Stimulated activated memory B cell treated with anti-CD40 and anti-IgM and Interleukin-4, amounts not matched to agents 10 μg/mL and 1 μg/mL and 100 μg/mL, for 72 hours (primary cell): Measurements from ENCODE around the gene ITPR3.
A peak's percentile ranks its signal among the peaks of the same experiment; 100 is the strongest.
"Not testable (repeated sequence)": the region's sequence is repeated elsewhere in the genome, so short reads cannot be mapped to it uniquely, and the experiment has no call there.

Source experiments
- ATAC-seq: fragments of 150-1000 bp; cut with Tn5 transposase; 2 replicates; pipeline ENCODE4 v1.10.0; 2021
- H3K27ac Mint-ChIP-seq: one replicate; pipeline ENCODE4 v1.8.0; 2022; ENCODE audit warnings: mild to moderate bottlenecking, mixed read lengths
- H3K27me3 Mint-ChIP-seq: one replicate; pipeline ENCODE4 v1.8.0; 2022; ENCODE audit warnings: mixed read lengths
- H3K36me3 Mint-ChIP-seq: one replicate; pipeline ENCODE4 v1.8.0; 2022; ENCODE audit warnings: mixed read lengths
- H3K4me1 Mint-ChIP-seq: one replicate; pipeline ENCODE4 v1.8.0; 2022; ENCODE audit warnings: mixed read lengths
- H3K4me3 Mint-ChIP-seq: one replicate; pipeline ENCODE4 v1.8.0; 2022; ENCODE audit warnings: mild to moderate bottlenecking, moderate library complexity, mixed read lengths
- H3K9me3 Mint-ChIP-seq: one replicate; pipeline ENCODE4 v1.8.0; 2022; ENCODE audit warnings: mixed read lengths

The ITPR3 gene

DNA sequence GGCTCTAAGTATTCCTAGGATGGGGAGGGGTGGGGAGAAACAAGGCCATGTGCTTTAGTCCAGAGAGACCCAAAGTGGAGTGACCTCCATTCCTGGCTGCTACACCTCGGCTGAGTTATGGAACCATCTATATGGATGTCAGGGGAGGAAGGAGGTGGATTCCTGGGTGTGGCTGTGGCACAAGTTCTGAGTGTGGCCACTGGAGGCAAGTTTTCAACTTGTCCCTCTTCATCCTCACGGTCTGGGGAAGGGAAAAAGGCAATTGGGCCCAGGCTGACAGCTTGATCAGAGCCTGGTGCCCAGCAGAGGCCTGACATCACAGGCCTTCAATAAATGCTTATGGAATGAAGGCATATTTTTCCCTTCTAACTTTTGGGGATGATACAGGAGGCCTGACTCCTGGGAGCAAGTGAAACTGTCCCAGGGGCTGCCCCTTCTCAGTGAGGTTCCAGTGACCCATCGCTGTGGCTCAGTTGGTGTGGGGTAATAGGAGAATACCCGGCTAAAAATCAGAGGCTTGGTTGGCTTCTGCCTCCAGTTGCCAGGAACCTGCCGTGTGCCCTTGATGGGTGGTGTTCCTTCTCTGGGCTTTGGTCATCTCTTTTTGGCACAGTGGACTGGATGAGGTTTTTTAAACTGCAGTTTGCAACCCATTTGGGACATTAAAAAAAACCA lies 1.8 kb upstream of the ITPR3 start:
- Mint-ChIP-seq H3K9me3 (no peaks in the 10 kb centered on the region), H3K4me1 (peaks cover 39% of the 10 kb centered on the region), H3K4me3 (peak overlapping the region; percentile 95), H3K36me3 (peaks cover 9% of the 10 kb centered on the region), H3K27ac (peak overlapping the region; percentile 85), H3K27me3 (no peaks in the 10 kb centered on the region)
- ATAC-seq, result no peak

- no peaks in the 10 kb centered on the region for H3K27me3 Mint-ChIP-seq
- no peaks in the 10 kb centered on the region for H3K9me3 Mint-ChIP-seq
- peak overlapping the region; percentile 85 for H3K27ac Mint-ChIP-seq
- peak overlapping the region; percentile 95 for H3K4me3 Mint-ChIP-seq
- peaks cover 47% of the 10 kb centered on the region for H3K4me1 Mint-ChIP-seq
- peak; percentile 28 for ATAC-seq
- H3K36me3 Mint-ChIP-seq, result peaks cover 13% of the 10 kb centered on the region
Measured at GRCh38 chr6:33620158-33620855, 815 bp upstream of the ITPR3 start.

DNA sequence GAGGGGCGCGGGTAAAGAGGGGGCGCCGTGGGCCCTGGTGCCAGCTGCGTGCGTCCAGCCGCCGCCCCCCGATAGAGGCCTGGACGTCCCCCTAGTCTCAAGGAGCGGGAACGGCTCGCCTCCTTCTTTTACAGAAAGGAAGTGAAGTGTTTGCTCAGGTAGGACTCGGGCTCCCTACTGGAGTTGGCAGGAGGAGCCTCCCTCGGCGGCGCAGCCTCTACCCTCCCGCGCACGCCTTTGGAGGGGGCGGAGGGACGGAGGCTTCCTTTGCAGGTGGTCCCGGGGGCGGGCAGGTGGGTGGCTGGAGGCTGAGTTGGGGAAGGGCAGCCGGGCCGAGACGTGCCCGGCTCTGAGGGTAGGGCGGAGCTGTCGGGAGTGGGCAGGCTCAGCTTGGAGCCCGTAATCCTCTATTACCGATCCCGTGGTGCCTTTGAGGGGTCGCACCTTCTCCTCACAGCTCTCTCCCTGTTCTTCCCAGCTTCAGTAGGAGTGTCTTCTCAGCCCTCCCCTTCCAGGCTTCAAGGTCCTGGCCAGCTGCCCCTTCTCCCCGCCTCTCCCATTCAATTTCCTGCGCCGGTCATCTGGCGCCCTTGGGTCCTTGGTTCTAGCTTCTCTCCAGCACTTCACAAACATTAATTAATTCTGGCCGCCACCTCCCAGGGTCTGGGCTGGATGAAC lies 728 bp downstream of the ITPR3 start:
- peaks cover 13% of the 10 kb centered on the region for H3K36me3 Mint-ChIP-seq
- peak overlapping the region; percentile 85 for H3K27ac Mint-ChIP-seq
- peak; percentile 58 for ATAC-seq
- H3K4me3 Mint-ChIP-seq, result peak overlapping the region; percentile 92
- H3K4me1 Mint-ChIP-seq, result peaks cover 47% of the 10 kb centered on the region
- H3K9me3 Mint-ChIP-seq, result no peaks in the 10 kb centered on the region
- H3K27me3 Mint-ChIP-seq, result no peaks in the 10 kb centered on the region

GRCh38 chr6:33622456-33623431 lies 1.6 kb downstream of the ITPR3 start:
- Mint-ChIP-seq H3K27ac (peak overlapping the region; percentile 85), H3K36me3 (peaks cover 13% of the 10 kb centered on the region), H3K4me3 (peak overlapping the region; percentile 92), H3K4me1 (peaks cover 53% of the 10 kb centered on the region), H3K27me3 (no peaks in the 10 kb centered on the region), H3K9me3 (no peaks in the 10 kb centered on the region)
- no peak for ATAC-seq

DNA sequence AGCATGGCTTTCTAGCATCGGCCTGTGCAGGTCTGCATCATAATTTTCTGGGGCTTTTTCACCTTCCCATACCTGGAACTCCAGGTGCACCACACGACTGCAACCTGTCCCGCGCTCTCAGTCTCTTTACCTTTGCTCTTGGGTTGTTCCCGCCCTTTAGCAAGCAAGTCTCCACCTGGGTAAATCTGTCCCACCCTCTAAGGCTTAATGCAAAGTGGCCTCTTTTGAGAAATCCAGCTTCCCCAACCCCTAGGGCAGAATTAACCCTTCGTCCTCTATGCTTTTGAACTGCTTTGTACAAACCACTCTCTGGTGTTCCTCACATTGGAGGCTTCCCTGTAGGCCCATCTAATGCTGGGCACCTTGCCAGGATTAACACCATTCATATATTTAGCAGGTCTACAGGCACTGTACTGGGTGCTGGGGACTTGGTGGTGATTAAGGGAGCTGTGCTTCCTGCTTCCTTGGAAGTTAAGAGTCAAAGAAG lies 2.8 kb downstream of the ITPR3 start:
- ATAC-seq, result no peak
- Mint-ChIP-seq H3K27ac (peak overlapping the region; percentile 85), H3K9me3 (no peaks in the 10 kb centered on the region), H3K36me3 (peaks cover 13% of the 10 kb centered on the region), H3K4me1 (peaks cover 65% of the 10 kb centered on the region), H3K27me3 (no peaks in the 10 kb centered on the region), H3K4me3 (peak overlapping the region; percentile 25)

DNA sequence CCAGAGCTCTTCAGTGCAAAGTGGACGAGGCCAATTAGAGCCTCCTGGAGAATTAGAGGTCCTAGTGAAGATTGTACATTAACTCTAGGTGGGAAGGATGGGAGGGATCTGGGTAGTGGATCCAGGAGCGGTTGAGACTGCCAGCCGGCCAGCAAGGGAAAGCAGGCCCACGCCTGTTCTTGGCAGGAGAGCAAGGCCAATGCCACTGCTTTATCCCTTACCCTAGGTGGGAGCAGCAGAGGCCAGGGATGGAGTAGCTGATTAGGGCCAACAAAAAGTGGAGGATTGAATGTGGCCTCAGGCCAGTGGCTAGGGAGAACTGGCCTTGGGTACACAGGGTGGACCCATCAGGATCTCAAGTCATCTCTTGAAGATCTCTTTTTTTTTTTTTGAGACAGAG lies 3.7 kb downstream of the ITPR3 start:
- Mint-ChIP-seq H3K4me1 (peaks cover 61% of the 10 kb centered on the region), H3K36me3 (peaks cover 13% of the 10 kb centered on the region), H3K27me3 (no peaks in the 10 kb centered on the region), H3K9me3 (no peaks in the 10 kb centered on the region), H3K27ac (peak overlapping the region; percentile 85), H3K4me3 (no peak overlapping the region)
- ATAC-seq, result no peak

GRCh38 chr6:33627876-33628275 lies 6.8 kb downstream of the ITPR3 start:
- Mint-ChIP-seq H3K4me1 (peaks cover 65% of the 10 kb centered on the region), H3K27ac (peak overlapping the region; percentile 31), H3K9me3 (no peaks in the 10 kb centered on the region), H3K27me3 (no peaks in the 10 kb centered on the region), H3K4me3 (no peak overlapping the region), H3K36me3 (peaks cover 31% of the 10 kb centered on the region)
- ATAC-seq, result peak; percentile 32

GRCh38 chr6:33628401-33628964 lies 7.4 kb downstream of the ITPR3 start:
- no peak overlapping the region for H3K4me3 Mint-ChIP-seq
- H3K4me1 Mint-ChIP-seq, result peaks cover 64% of the 10 kb centered on the region
- H3K27ac Mint-ChIP-seq, result peak overlapping the region; percentile 31
- H3K27me3 Mint-ChIP-seq, result no peaks in the 10 kb centered on the region
- peak; percentile 47 for ATAC-seq
- H3K9me3 Mint-ChIP-seq, result no peaks in the 10 kb centered on the region
- H3K36me3 Mint-ChIP-seq, result peaks cover 30% of the 10 kb centered on the region

GRCh38 chr6:33630014-33630413 lies 8.9 kb downstream of the ITPR3 start:
- Mint-ChIP-seq H3K36me3 (peaks cover 18% of the 10 kb centered on the region), H3K27me3 (no peaks in the 10 kb centered on the region), H3K27ac (no peak overlapping the region), H3K4me3 (no peak overlapping the region), H3K4me1 (peaks cover 63% of the 10 kb centered on the region), H3K9me3 (no peaks in the 10 kb centered on the region)
- no peak for ATAC-seq

GRCh38 chr6:33631521-33631920 lies 10.4 kb downstream of the ITPR3 start:
- H3K27ac Mint-ChIP-seq, H3K9me3 Mint-ChIP-seq, ATAC-seq, H3K27me3 Mint-ChIP-seq, H3K4me3 Mint-ChIP-seq: not testable (repeated sequence)
- Mint-ChIP-seq H3K36me3 (peaks cover 23% of the 10 kb centered on the region), H3K4me1 (peaks cover 77% of the 10 kb centered on the region)

- no peaks in the 10 kb centered on the region for H3K9me3 Mint-ChIP-seq
- H3K4me1 Mint-ChIP-seq, result peaks cover 78% of the 10 kb centered on the region
- H3K4me3 Mint-ChIP-seq, result no peak overlapping the region
Measured at GRCh38 chr6:33631971-33632557, 10.9 kb downstream of the ITPR3 start.

DNA sequence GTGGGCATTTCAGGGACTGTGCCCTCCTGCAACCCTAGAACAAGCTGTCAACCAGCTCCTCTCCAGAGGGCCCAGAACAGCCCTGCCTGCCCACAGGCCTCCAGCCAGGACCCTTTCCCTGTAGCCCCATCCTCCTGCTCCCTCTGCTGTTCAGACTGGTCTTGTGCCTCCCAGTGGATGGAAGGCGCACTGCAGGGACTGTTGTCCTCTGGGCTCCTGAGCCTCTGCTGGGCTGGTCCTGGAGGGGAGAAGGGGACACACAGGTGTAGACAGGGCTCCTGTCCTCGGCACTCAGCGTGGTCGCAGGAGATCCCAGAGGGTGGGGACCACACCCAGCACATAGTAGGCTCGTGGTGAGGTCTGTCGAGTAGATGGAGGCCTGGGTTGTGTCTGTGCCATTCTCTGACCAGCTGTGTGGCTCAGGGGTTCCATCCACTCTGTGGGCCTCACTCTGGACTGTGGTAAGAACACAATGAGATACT lies 11.5 kb downstream of the ITPR3 start:
- peaks cover 24% of the 10 kb centered on the region for H3K36me3 Mint-ChIP-seq
- no peaks in the 10 kb centered on the region for H3K9me3 Mint-ChIP-seq
- peak; percentile 17 for ATAC-seq
- H3K4me1 Mint-ChIP-seq, result peaks cover 74% of the 10 kb centered on the region
- H3K27ac Mint-ChIP-seq, result peak overlapping the region; percentile 68
- H3K27me3 Mint-ChIP-seq, result no peaks in the 10 kb centered on the region
- H3K4me3 Mint-ChIP-seq, result peak overlapping the region; percentile 81

More at GRCh38 chr6:33631971-33632557, 10.9 kb downstream of the ITPR3 start:
- Mint-ChIP-seq H3K36me3 (peaks cover 24% of the 10 kb centered on the region), H3K27ac (peak overlapping the region; percentile 68), H3K27me3 (no peaks in the 10 kb centered on the region)
- ATAC-seq, result no peak

GRCh38 chr6:33633084-33633461 lies 12.0 kb downstream of the ITPR3 start:
- Mint-ChIP-seq H3K27me3 (no peaks in the 10 kb centered on the region), H3K36me3 (peaks cover 24% of the 10 kb centered on the region), H3K27ac (peak overlapping the region; percentile 68), H3K4me1 (peaks cover 71% of the 10 kb centered on the region), H3K4me3 (peak overlapping the region; percentile 81), H3K9me3 (no peaks in the 10 kb centered on the region)
- ATAC-seq, result no peak
